ENCODE results near the gene DDX42.

DDX42 gene

GRCh38 chr17:63823659-63824331 lies 49.8 kb downstream of the DDX42 start:
- no peak for DNase-seq

GRCh38 chr17:63824362-63824761 lies 50.4 kb downstream of the DDX42 start:
- no peak for DNase-seq

DNA sequence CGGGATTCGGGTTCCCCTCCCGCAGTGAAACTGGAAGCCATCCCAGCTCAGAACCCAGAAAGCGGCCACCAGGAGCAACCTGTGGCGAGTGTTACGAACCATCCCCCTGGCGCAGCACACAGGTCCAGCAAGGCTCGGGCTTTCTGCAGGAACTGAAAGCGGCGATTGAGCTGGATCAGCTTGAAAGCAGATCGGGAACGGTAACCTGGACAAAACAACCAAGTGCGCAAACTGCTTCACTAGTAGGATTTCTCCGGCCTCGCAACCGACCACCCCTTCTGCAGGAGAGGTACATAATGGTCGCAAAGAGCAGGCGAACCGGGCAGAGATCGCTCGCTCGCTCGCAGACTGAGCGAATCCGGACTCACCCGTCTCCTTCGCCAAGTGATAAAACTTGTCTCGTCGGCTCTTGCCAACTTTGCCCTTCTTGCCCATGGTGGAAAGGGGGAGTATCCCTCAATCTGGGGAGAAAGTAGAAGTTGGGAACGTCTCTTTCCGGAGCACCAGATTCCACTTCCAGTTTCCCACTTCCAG lies 52.6 kb downstream of the DDX42 start:
- no peak for DNase-seq

DNA sequence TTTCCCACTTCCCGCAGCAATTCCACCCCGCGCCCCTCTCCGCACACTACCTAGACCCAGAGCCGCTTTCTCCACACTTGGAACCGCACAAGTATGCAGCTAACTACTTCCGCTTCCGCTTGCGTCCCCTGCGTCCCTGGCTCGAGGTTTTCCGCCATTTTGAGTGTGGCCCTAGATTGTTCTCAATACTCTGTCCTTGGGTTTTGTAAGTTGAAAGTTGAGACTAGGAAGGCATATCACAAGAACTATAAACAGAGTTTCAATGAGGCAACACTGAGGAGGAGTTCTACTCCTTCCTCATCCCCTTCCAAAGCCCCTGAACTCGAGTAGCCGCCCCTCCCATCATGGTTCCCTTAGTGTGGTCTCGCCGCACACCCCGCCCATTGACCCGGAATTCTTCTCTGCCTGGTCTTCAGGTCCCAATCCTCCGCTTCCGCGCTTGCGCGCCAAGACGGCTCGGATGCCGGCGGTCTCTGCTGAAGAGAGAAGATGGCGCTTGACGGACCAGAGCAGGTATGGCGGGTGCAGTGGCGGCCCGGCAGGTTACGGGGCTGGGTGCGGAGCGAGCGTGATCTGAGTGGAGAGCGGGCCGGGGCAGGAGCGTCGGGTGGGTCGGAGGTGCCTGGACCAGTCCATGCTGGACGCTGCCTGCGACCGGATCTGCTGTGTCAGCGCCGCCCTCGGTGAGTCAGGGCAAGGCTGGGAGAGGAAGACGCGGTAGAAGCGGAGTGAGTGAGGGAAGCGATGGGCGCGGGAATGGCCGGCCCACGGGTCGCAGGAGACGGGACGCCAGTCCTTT lies 53.2 kb downstream of the DDX42 start, which contains the start of the genes FTSJ3 and PSMC5:
TSS of gene FTSJ3 (minus strand) at position 662 of the 799 bp plus-strand sequence. CDS start 761 bp downstream, outside the sequence.
TSS of gene PSMC5 (plus strand) at position 430 of the 799 bp plus-strand sequence. CDS start at position 490, 60 bp downstream.
- peak; percentile 90 for DNase-seq

- no peak for DNase-seq
These were observed 53.8 kb downstream of the DDX42 start for GRCh38 chr17:63827801-63828221.

DNA sequence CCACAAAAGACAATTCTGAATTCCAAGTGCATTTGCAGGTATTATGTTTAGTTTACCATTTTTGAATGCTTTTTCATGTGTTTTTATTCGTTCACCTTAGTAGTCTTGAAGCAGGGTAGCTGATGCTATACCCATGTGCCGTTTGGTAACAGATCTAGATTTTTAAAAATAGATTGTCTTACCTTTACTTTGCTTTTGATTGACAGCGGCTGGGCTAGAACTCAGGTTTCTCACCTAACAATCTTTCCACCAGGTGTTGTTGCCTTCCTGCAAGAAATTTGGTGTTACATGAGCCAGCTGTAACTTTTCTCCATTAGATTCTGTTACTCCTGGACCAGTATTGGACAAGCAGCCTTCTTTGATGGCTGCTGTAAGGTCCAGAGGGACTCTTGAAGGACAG lies 55.0 kb downstream of the DDX42 start:
- no peak for DNase-seq

DNA sequence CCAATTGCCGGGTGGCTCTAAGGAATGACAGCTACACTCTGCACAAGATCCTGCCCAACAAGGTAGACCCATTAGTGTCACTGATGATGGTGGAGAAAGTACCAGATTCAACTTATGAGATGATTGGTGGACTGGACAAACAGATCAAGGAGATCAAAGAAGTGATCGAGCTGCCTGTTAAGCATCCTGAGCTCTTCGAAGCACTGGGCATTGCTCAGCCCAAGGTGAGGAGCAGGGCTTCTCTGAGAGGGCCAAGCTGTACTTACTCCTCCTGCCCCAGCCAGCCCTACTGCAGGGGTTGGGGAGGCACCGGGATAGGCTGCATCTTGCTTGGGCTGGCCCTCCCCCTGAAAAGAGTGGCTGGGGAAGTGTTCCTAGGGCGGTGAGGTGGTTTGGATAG lies 56.3 kb downstream of the DDX42 start:
- no peak for DNase-seq

DNA sequence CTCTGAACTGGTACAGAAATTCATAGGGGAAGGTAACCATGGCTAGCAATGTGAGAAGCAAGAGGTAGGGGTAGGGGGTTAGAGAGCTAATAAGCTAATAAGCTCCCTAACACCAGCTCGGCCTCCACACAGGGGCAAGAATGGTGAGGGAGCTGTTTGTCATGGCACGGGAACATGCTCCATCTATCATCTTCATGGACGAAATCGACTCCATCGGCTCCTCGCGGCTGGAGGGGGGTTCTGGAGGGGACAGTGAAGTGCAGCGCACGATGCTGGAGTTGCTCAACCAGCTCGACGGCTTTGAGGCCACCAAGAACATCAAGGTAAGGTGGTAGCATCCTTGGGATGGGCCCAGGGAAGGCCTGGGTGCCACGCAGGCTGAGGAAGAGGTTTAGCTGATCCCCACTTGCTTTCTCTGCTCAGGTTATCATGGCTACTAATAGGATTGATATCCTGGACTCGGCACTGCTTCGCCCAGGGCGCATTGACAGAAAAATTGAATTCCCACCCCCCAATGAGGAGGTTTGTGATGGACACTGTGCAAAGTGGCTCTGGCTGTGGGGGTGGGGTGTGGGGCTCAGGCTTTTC lies 57.0 kb downstream of the DDX42 start:
- no peak for DNase-seq

- no peak for DNase-seq
These were observed 57.5 kb downstream of the DDX42 start for GRCh38 chr17:63831505-63831904.

GRCh38 chr17:63832014-63832413 lies 58.0 kb downstream of the DDX42 start:
- DNase-seq = no peak

DNA sequence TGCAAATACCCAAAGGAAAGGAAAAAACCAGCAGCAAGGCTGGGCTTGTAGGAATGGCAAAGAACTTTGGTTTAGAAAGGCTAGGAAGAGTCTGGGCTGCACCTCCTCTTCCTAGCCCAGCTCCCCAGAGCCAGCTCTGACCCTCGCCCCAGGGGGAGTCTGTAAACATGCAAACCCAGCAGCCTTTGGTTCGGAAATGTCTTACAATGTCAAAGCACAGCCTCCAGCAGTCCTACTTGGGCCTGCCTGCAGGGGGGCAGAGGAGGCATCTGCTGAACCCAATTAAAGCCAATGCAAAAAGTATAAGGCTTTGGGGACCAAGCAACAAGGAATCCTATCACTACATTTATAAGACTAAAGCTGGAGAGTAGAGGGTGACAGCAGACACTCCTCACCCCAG lies 58.5 kb downstream of the DDX42 start:
- DNase-seq = no peak

- DNase-seq = no peak
These were observed 59.2 kb downstream of the DDX42 start for GRCh38 chr17:63833026-63833740.

DNA sequence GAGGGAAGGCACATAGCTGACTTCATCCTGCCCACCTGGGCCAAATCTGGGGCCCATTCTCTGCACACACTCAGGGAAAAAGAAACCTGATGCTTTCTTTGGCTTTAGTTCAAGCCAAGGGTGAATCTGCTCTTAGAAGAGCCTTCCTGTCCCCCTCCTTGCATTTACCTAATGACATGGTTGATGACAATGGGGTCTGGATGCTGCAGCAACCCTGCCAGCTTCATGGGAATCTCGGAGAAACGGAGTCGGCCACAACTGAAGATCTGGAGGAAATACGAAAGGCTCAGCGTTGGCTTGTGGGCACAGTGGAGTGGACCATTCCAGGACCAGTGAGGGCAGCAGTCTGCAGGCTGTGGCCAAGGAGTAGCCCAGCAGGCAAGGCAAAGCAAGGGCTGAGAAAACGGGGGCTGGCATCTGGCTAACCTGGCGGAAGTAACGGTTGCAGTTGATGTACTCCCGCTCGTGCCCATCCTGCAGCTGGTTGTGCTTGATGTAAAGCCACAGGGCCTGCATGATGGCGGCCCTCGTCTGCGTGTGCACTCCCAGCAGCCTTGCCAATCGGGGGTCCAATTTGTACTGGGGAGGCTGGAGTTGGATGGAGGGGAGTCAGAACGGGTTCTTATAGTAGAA lies 59.9 kb downstream of the DDX42 start:
- no peak for DNase-seq

- peak; percentile 46 for DNase-seq
These were observed 60.6 kb downstream of the DDX42 start for GRCh38 chr17:63834431-63835166.

DNA sequence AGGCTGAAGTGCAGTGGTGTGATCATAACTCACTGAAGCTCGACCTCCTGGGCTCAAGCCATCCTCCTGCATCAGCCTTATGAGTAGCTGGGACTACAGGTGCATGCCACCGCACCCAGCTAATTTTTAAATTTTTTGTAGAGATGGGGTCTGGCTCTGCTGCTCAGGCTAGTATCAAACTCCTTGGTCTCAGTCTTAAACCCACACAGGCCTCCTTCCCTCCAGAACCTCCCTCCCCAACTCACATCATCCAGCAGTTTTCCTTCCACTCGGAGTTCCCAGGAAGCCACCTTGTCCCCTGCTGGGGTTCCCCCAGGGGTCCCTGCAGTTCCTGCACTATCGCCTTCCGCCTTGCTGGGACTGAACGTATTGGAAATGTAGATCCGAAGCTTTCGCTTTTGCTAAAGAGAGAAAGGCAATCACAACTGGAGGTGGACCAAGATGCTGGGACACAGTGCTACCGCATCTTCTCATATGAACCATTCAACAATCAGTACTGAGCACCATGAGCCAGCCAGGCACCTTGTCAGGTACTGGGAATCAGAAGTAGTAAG lies 61.3 kb downstream of the DDX42 start:
- DNase-seq = no peak

GRCh38 chr17:63836811-63837210 lies 62.8 kb downstream of the DDX42 start:
- no peak for DNase-seq

DNA sequence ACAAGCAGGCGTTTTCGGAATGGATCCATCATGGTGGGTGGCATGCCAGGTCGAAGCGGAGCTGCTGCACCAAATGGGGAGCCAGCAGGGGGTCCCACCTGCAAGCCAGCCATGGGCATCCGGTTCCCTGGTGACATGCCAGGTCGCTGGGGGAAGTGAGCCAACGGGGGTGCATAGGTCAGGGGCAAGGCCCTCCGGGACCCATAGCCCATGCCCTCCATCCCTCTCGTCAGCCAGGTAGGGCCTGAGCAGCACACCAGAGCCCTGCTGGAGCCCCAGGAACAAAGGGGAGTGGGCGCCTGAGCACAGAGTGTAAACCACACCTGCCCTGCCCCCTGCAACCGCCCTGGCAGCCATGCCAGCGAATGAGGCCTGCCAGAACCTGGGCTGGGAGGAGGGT lies 63.5 kb downstream of the DDX42 start:
- DNase-seq = no peak

- DNase-seq = no peak
These were observed 64.1 kb downstream of the DDX42 start for GRCh38 chr17:63837962-63838600.

DNA sequence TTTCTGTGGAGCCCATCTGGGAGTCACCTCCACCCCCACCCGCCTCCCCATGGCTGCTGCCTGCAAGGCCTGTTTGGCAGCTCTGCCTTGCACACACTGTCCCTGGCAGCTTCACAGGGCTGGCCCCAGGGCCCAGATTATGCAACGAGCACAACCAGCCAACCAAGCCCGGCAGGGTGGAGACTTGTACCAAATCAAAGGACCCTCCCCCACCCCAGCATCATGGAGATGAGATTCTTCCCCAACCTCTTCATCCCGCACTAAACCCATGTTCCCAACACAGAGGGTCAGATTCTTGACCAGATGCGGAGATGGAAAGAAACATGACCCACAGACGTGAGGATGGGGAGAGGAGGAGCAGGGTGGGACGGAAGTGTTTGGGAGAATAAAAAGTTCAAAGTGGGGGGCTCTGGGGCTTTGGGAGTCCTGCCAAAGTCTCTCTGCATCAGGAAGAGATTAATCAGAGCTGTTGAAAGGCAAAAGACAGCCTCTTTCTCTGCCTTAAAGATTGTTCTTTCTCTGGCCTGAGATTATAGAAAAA lies 64.7 kb downstream of the DDX42 start:
- no peak for DNase-seq

- DNase-seq = no peak
These were observed 66.8 kb downstream of the DDX42 start for GRCh38 chr17:63840591-63841349.
